HCT116 (cell line): ENCODE measurements around the gene NAPEPLD. TPM values are rescaled to one million over a fixed set of nuclear protein-coding genes. Genes with fewer than 3 reads are reported as not detected.

Experiments used
- ATAC-seq: fragments of 200-7000 bp; cut with Tn5 transposase; 2 replicates; pipeline ENCODE4 v1.9.1; 2020; ENCODE audit warnings: mild to moderate bottlenecking, moderate library complexity
- BruUV-seq: library from RNA; stranded (reverse); fragments of 400-500 nt; replicated peaks from 2 replicates; lab custom pipeline; 2021; lab: Mats Ljungman, UMichigan
- CTCF ChIA-PET: fragments of 300-600 bp; sonication (Branson Sonifier 250); formaldehyde crosslinking; loops from one replicate; lab custom pipeline; 2021; ENCODE audit warnings: antibody characterized with exemption; lab: Charles Lee
- POLR2A ChIA-PET: fragments of 300-600, 350-600 bp; sonication (Branson Sonifier 250); formaldehyde crosslinking; loops from one replicate; lab custom pipeline; 2021; ENCODE audit warnings: antibody characterized with exemption; lab: Charles Lee
- RAD21 ChIA-PET, 2 experiments: fragments of 300-600 bp; sonication (Branson Sonifier 250); formaldehyde crosslinking; loops; one replicate each; lab custom pipeline; 2023; ENCODE audit warnings: low total read pairs in 2 of 2; ENCODE audit not compliant: uncharacterized antibody in 2 of 2, unreplicated experiment in 2 of 2, low non-redundant PET in 1 of 2; lab: Charles Lee
- DNase-seq: peaks from one replicate; pipeline ENCODE4 v3.0.0-alpha.2; 2010; ENCODE audit warnings: low read depth, low spot score
- H2AFZ ChIP-seq: fragments of 200-600 bp; shearing (Covaris generic), sonication (generic); 2 replicates; pipeline ENCODE4 v1.6.1; 2017; ENCODE audit warnings: low read depth, mixed run types, mixed read lengths, antibody characterized with exemption, low read length; ENCODE audit not compliant: poor library complexity, severe bottlenecking
- H3K27ac ChIP-seq: 2 replicates; pipeline ENCODE4 v1.5.1; 2012; ENCODE audit warnings: low read depth, low read length
- H3K27me3 ChIP-seq: fragments of 200-600 bp; sonication (generic); 2 replicates; pipeline ENCODE4 v1.6.1; 2016; ENCODE audit warnings: mixed run types, low read length, mixed read lengths; ENCODE audit not compliant: insufficient read depth
- H3K36me3 ChIP-seq, 2 experiments: fragments of 200-500 bp in 1 of 2; fragments of 200-600 bp in 1 of 2; sonication (Bioruptor generic) in 1 of 2; sonication (generic) in 1 of 2; 2 replicates each; pipeline versions ENCODE4 v1.5.1 to v1.6.1; 2014 to 2016; ENCODE audit warnings: low read length in 2 of 2, inconsistent platforms in 1 of 2, mixed read lengths in 1 of 2, mixed run types in 1 of 2; ENCODE audit not compliant: insufficient read depth in 2 of 2, control insufficient read depth in 1 of 2
- H3K4me1 ChIP-seq, 2 experiments: fragments of 200-600 bp in 1 of 2; sonication (generic) in 1 of 2; 2 replicates each; pipeline versions ENCODE4 v1.5.1 to v1.6.1; 2012 to 2017; ENCODE audit warnings: low read length in 2 of 2, inconsistent platforms in 1 of 2, mild to moderate bottlenecking in 1 of 2, mixed read lengths in 1 of 2, mixed run types in 1 of 2, moderate library complexity in 1 of 2; ENCODE audit not compliant: insufficient read depth in 2 of 2, control insufficient read depth in 1 of 2
- H3K4me2 ChIP-seq: fragments of 200-600 bp; sonication (generic); 2 replicates; pipeline ENCODE4 v1.6.1; 2017; ENCODE audit warnings: mixed run types, low read length, mixed read lengths
- H3K4me3 ChIP-seq, 2 experiments: fragments of 200-600 bp in 1 of 2; sonication (generic) in 1 of 2; replicated peaks in 1 of 2; 2 replicates each; pipeline ENCODE4 v1.5.1; 2011 to 2016; ENCODE audit warnings: low read length in 2 of 2, control low read depth in 1 of 2, low read depth in 1 of 2, mild to moderate bottlenecking in 1 of 2, mixed read lengths in 1 of 2, mixed run types in 1 of 2
- H3K79me2 ChIP-seq: fragments of 200-600 bp; sonication (generic); 2 replicates; pipeline ENCODE4 v1.6.1; 2017; ENCODE audit warnings: mild to moderate bottlenecking, mixed run types, low read length, moderate library complexity, mixed read lengths; ENCODE audit not compliant: insufficient read depth
- H3K9ac ChIP-seq: fragments of 200-600 bp; sonication (generic); 2 replicates; pipeline ENCODE4 v1.6.1; 2016; ENCODE audit warnings: low read length, mixed read lengths
- H3K9me2 ChIP-seq: fragments of 200-600 bp; sonication (generic), shearing (Covaris generic); 2 replicates; pipeline ENCODE4 v1.6.1; 2017; ENCODE audit warnings: mixed run types, mild to moderate bottlenecking, moderate library complexity; ENCODE audit not compliant: insufficient read depth
- H3K9me3 ChIP-seq, 2 experiments: fragments of 200-500 bp in 1 of 2; fragments of 200-600 bp in 1 of 2; sonication (Bioruptor generic) in 1 of 2; sonication (generic) in 1 of 2; 2 replicates each; pipeline ENCODE4 v1.6.1; 2014 to 2017; ENCODE audit warnings: low read length in 2 of 2, mixed read lengths in 2 of 2, inconsistent platforms in 1 of 2, low read depth in 1 of 2, mild to moderate bottlenecking in 1 of 2, mixed run types in 1 of 2, moderate library complexity in 1 of 2; ENCODE audit not compliant: control insufficient read depth in 1 of 2, insufficient read depth in 1 of 2
- H4K20me1 ChIP-seq: fragments of 200-600 bp; sonication (generic), shearing (Covaris generic); 2 replicates; pipeline ENCODE4 v1.6.1; 2017; ENCODE audit warnings: mixed run types, mild to moderate bottlenecking, moderate library complexity; ENCODE audit not compliant: insufficient read depth
- CEBPB ChIP-seq: IDR thresholded peaks from 2 replicates; pipeline ENCODE4 v1.6.1; 2012; ENCODE audit warnings: low read depth
- CTCF ChIP-seq, 3 experiments: fragments of 200-600 bp in 1 of 3; sonication (generic) in 1 of 3; IDR thresholded peaks in 2 of 3; conservative IDR thresholded peaks in 1 of 3; 2 replicates each; pipeline ENCODE4 v1.5.1; 2012 to 2017; ENCODE audit warnings: low read depth in 2 of 3, low read length in 2 of 3, antibody characterized with exemption in 1 of 3, borderline replicate concordance in 1 of 3, control low read depth in 1 of 3, mild to moderate bottlenecking in 1 of 3, mixed read lengths in 1 of 3, mixed run types in 1 of 3, moderate library complexity in 1 of 3; ENCODE audit not compliant: insufficient read depth in 1 of 3
- EZH2 ChIP-seq: fragments of 200-600 bp; sonication (generic); IDR thresholded peaks from 2 replicates; pipeline ENCODE4 v1.6.1; 2017; ENCODE audit warnings: antibody characterized with exemption, mixed run types
- EZH2phosphoT487 ChIP-seq: fragments of 200-600 bp; IDR thresholded peaks from 2 replicates; pipeline ENCODE4 v1.6.1; 2018; ENCODE audit warnings: antibody characterized with exemption, borderline replicate concordance
- FOSL1 ChIP-seq: IDR thresholded peaks from 2 replicates; pipeline ENCODE4 v1.6.1; 2012; ENCODE audit warnings: low read depth
- MAX ChIP-seq: IDR thresholded peaks from 2 replicates; pipeline ENCODE4 v1.6.1; 2012
- RAD21 ChIP-seq: IDR thresholded peaks from 2 replicates; pipeline ENCODE4 v1.6.1; 2012; ENCODE audit warnings: low read depth, mild to moderate bottlenecking
- SIN3A ChIP-seq: IDR thresholded peaks from 2 replicates; pipeline ENCODE4 v1.6.1; 2012; ENCODE audit warnings: low read depth
- SP1 ChIP-seq: IDR thresholded peaks from 2 replicates; pipeline ENCODE4 v1.6.1; 2012; ENCODE audit warnings: low read depth
- TCF7L2 ChIP-seq: IDR thresholded peaks from 2 replicates; pipeline ENCODE4 v1.7.0; 2011; ENCODE audit warnings: borderline replicate concordance, inconsistent platforms; ENCODE audit not compliant: insufficient read depth, insufficient read length; ENCODE audit errors: extremely low read depth
- YY1 ChIP-seq: IDR thresholded peaks from 2 replicates; pipeline ENCODE4 v1.6.1; 2011; ENCODE audit warnings: low read length, low read depth, moderate library complexity, mild to moderate bottlenecking; ENCODE audit not compliant: insufficient replicate concordance; ENCODE audit errors: extremely low read depth
- ZBTB33 ChIP-seq: IDR thresholded peaks from 2 replicates; pipeline ENCODE4 v1.6.1; 2011; ENCODE audit warnings: mild to moderate bottlenecking, low read length, moderate library complexity; ENCODE audit not compliant: insufficient replicate concordance; ENCODE audit errors: extremely low read depth
- ZFX ChIP-seq: fragments of 450-650 bp; IDR thresholded peaks from 2 replicates; pipeline ENCODE4 v1.6.1; 2017
- ZNF274 ChIP-seq: fragments of 200-500 bp; sonication (Bioruptor generic); IDR thresholded peaks from 2 replicates; pipeline ENCODE4 v1.6.1; 2014; ENCODE audit warnings: mild to moderate bottlenecking, low read depth, low read length, inconsistent platforms
- intact Hi-C: fragments of 100-400 bp; cut with micrococcal nuclease; formaldehyde crosslinking; loops from 2 replicates; pipeline ENCODE4 v1.10.0; 2022
- total RNA-seq: library from RNA; stranded (reverse); gene quantifications from one replicate; pipeline ENCODE4 v1.2.1, GENCODE V29; 2021; ENCODE audit not compliant: unreplicated experiment

The NAPEPLD gene
- total RNA-seq, 1 experiment from 2014 or later = 9.7 TPM

GRCh38 chr7:103115771-103116170 is 33.1 kb downstream of the NAPEPLD start:
- CTCF ChIA-PET = no interaction called here
- ATAC-seq = no peak
- no peak overlapping the region for H3K4me3 ChIP-seq
- no peak for TF ChIP-seq ZBTB33
- no peak for TF ChIP-seq EZH2phosphoT487
- no peak for TF ChIP-seq ZNF274
- TF ChIP-seq YY1 = no peak
- no peak for TF ChIP-seq TCF7L2
- no peak for TF ChIP-seq SP1
- no peak for TF ChIP-seq SIN3A
- TF ChIP-seq RAD21 = no peak
- no peak for TF ChIP-seq CTCF (IDR thresholded peaks at IDR 0.05 in 2 of 3, conservative IDR thresholded peaks at IDR 0.05 in 1 of 3; ENCODE audit: borderline replicate concordance in 1 of 3, insufficient read depth in 1 of 3, low read depth in 2 of 3, low read length in 2 of 3)
- TF ChIP-seq CEBPB = no peak
- no peak for TF ChIP-seq MAX
- no peak for TF ChIP-seq EZH2
- no peak for TF ChIP-seq ZFX
- TF ChIP-seq FOSL1 = no peak
- TF ChIP-seq, all 23 proteins: peak for 0
- Histone ChIP-seq H3K79me2 (no peaks in the 10 kb centered on the region), H3K9me2 (no peaks in the 10 kb centered on the region), H3K4me2 (no peak overlapping the region), H3K9ac (no peak overlapping the region), H3K4me1 (peaks cover 8 to 12% of the 10 kb centered on the region in 2 experiments), H4K20me1 (no peaks in the 10 kb centered on the region), H3K27ac (no peak overlapping the region), H2AFZ (no peak overlapping the region), H3K27me3 (no peaks in the 10 kb centered on the region), H3K9me3 (no peaks in the 10 kb centered on the region), H3K36me3 (peaks cover 0 to 8% of the 10 kb centered on the region in 2 experiments; a peak in 1 of 4 replicates)
- DNase-seq = no peak
- BruUV-seq = no TSS peak
- ChIA-PET RAD21 (no interaction called here), POLR2A (no interaction called here)
- intact Hi-C loops = no loop called here
